Stimulated activated CD4-positive, alpha-beta T cell treated with anti-CD3 and anti-CD28 coated beads, Interleukin-4, amount 100 ng/mL, for 1 hour (primary cell): ENCODE data around the gene PDE9A.
"Not testable (repeated sequence)": the region's sequence is repeated elsewhere in the genome, so short reads cannot be mapped to it uniquely, and the experiment has no call there.

Source experiments
- DNase-seq: peaks from one replicate; pipeline ENCODE4 v3.0.0-alpha.2; 2020

The PDE9A gene

GRCh38 chr21:42690586-42690985 is 37.2 kb downstream of the PDE9A start:
- no peak for DNase-seq

- DNase-seq = no peak
Observed at GRCh38 chr21:42691901-42692559, 38.6 kb downstream of the PDE9A start.

- DNase-seq = no peak
Observed at GRCh38 chr21:42692688-42693087, 39.3 kb downstream of the PDE9A start.

- no peak for DNase-seq
Observed at GRCh38 chr21:42694751-42695696, 41.6 kb downstream of the PDE9A start.

GRCh38 chr21:42695697-42696380 is 42.4 kb downstream of the PDE9A start:
- DNase-seq = no peak

- DNase-seq = no peak
Observed at GRCh38 chr21:42696501-42697040, 43.1 kb downstream of the PDE9A start.

GRCh38 chr21:42698733-42699132 is 45.3 kb downstream of the PDE9A start:
- no peak for DNase-seq

GRCh38 chr21:42699196-42699595 is 45.8 kb downstream of the PDE9A start:
- no peak for DNase-seq

GRCh38 chr21:42701706-42702456 is 48.5 kb downstream of the PDE9A start:
- DNase-seq = no peak

GRCh38 chr21:42702720-42703119 is 49.3 kb downstream of the PDE9A start:
- no peak for DNase-seq

GRCh38 chr21:42703136-42703908 is 49.9 kb downstream of the PDE9A start:
- no peak for DNase-seq

- no peak for DNase-seq
Observed at GRCh38 chr21:42703965-42704364, 50.5 kb downstream of the PDE9A start.

- DNase-seq = no peak
Observed at GRCh38 chr21:42704861-42705260, 51.4 kb downstream of the PDE9A start.

GRCh38 chr21:42705346-42705745 is 51.9 kb downstream of the PDE9A start:
- DNase-seq = no peak

- no peak for DNase-seq
Observed at GRCh38 chr21:42705746-42706374, 52.4 kb downstream of the PDE9A start.

- no peak for DNase-seq
Observed at GRCh38 chr21:42706765-42707164, 53.3 kb downstream of the PDE9A start.

- no peak for DNase-seq
Observed at GRCh38 chr21:42707207-42707830, 53.9 kb downstream of the PDE9A start.

- DNase-seq = no peak
Observed at GRCh38 chr21:42708107-42708506, 54.7 kb downstream of the PDE9A start.

- DNase-seq = not testable (repeated sequence)
Observed at GRCh38 chr21:42708916-42709315, 55.5 kb downstream of the PDE9A start.

GRCh38 chr21:42711667-42712066 is 58.2 kb downstream of the PDE9A start:
- no peak for DNase-seq

- not testable (repeated sequence) for DNase-seq
Observed at GRCh38 chr21:42715427-42715826, 62.0 kb downstream of the PDE9A start.
